ENCODE data around the gene LGALS3BP. TPM values are rescaled to one million over a fixed set of nuclear protein-coding genes. Genes with fewer than 3 reads are reported as not detected.

Gene LGALS3BP
- total RNA-seq, 1 donor from 2014 or later = 193 TPM

DNA sequence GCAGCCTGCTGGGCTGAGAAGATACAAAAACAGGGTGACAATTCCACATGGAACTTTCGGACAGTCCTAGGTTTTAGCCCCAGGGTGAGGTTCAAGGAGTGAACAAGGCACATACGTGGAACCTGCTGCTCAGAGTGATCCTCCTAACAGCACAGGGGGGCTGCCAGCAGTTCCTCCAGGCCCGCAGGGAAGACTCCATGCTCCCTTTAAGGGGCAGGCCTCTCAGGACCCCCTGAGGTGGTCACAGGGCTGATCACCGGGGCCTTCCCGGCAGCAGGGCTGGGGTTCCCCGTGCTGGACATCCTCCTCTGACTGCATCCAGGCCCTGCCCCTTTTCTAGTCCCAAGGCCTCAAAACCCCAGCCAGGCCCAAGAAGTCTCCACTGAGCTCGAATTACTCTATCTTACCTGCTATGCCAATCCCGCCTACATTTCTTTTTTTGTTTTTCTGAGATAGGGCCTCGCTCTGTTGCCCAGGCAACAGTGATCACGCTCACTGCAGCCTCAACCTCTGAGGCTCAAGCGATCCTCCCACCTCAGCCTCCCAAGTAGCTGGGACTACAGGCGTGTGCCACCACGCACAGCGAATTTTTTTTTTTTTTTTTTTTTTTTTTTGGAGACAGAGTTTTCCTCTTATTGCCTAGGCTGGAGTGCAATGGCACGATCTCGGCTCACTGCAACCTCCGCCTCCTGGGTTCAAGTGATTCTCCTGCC lies 19.5 kb upstream of the LGALS3BP start:
- ATAC-seq = no peak

DNA sequence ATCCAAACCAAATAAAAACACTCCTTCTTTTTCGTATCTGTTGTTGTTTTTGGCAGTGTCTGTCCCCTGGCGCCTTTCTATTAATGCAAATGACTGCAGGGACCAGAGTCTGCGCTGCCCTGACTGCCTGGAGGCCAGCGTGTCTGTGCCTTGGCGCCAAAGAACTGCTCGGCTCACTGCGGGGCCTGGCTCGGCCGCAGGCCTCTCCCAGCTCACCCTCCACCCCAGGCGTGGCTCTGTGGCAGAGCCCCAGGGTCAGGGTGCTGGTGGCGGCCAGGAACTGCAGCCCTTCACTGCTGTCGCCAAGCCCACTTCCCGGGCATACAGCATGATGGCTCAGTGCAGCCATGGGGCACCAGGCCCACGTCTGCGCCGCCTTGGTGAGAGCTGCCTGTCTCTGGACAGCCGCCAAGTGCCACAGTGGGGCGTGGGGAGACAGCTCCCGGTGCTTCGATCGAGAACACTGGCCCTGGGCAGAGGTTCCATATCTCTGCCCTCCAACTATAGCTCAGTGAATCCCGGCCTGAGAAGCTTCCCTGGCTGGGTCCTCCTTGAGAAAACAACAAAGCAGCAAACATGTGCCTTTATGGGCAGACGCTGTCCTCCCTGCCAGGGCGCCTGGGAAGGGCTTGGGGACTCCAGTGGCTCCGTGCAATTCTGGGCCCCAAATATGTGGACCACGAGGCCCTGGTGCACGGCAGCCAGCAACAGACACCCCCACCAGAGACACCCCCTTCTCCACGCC lies 18.8 kb upstream of the LGALS3BP start:
- peak; percentile 34 for ATAC-seq

DNA sequence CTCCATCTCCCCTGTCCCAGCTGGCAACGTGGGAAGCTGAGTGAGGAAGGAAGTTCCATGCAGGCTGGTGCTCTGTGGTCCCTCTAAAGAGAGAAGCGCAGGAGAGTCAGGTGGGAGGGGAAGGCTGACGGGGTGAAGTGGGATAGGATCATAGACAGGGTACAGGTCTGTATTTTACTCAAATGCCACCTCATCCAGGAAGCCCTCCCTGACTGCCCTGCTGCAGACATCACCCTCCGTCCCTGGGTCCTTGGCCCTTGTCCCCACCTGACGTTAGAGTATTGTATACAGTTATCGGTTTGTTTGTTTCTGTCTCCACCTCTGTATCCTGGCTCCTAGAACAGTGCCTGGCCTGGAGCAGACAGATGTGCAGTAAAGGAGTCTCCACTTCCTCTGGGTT lies 18.2 kb upstream of the LGALS3BP start:
- no peak for ATAC-seq

DNA sequence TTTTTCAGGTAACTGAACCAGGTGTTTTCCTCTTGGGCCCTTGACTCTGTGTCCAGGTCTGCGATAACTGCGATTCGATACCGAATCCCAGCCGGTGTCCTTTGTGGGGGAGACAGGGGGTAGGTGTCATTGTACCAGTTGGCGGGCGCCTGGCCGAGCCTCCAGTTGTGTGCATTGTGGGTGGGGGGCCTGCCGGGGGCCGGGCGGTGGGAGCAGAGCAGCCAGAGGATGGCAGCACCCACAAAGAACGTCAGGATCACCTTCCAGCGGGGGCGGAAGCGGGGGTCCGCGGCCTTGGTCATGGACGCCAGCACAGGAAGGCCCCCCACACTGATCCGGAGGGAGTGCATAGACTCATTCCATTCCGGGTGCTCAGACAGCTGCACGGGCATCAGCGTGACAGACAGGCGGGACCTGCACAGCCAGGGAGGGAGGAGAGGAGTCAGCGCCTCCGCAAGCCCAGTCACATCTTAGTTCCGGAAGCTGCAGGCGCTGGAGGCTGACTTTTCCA lies 17.6 kb upstream of the LGALS3BP start:
- ATAC-seq = peak; percentile 62

DNA sequence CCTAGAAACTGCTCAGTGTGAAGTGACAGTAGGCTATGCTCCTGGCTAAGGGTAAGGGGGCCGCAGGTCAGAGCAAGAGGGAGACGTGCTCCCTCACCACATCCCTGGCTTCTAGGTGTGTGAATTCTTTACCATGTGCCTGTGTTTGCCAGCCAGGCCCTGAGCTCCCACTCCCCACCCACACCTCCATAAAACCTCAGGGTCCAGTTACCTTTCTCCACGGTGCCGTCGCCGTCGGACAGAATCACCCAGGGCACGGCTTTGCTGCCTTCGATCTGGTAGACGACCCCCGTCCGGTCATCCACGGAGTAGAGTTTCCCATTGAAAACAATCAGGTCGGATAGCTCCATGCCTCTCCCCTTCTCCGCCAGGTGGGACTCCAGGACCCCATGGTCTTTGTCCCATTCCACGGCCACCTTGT lies 17.1 kb upstream of the LGALS3BP start:
- no peak for ATAC-seq

DNA sequence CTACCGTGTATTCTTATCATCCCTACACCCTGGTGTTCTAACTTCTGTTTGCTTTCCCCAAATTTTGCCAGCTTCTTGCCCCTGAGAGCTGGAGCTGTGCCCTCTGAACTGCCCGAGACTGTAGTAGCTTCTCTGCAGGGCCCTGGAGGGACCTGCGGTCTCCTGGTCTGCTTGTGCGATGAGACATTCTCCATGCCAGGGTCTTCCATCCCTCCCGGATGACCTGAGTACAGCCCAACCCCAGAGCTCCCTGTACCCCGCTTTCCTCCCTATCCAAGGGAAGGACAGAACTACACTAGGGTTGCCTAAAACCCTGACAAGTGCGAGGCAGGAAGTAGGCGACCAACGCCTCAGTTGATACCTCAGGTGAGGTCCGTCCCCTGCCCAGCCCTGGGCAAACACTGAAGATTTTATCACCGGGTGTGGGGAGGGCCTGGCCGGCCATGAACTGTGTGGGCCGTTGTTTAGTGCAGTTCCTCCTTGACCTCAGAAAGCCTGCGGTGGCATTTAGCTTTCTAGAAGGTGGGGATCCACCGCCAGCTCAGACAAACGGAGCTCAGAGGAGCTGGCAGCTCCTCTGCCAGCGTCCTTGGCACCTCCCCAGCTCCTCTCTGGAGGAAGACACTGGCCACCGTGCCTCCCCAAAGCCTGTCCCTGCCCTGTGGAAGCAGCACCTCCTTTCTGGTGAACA lies 16.2 kb upstream of the LGALS3BP start:
- peak; percentile 58 for ATAC-seq

DNA sequence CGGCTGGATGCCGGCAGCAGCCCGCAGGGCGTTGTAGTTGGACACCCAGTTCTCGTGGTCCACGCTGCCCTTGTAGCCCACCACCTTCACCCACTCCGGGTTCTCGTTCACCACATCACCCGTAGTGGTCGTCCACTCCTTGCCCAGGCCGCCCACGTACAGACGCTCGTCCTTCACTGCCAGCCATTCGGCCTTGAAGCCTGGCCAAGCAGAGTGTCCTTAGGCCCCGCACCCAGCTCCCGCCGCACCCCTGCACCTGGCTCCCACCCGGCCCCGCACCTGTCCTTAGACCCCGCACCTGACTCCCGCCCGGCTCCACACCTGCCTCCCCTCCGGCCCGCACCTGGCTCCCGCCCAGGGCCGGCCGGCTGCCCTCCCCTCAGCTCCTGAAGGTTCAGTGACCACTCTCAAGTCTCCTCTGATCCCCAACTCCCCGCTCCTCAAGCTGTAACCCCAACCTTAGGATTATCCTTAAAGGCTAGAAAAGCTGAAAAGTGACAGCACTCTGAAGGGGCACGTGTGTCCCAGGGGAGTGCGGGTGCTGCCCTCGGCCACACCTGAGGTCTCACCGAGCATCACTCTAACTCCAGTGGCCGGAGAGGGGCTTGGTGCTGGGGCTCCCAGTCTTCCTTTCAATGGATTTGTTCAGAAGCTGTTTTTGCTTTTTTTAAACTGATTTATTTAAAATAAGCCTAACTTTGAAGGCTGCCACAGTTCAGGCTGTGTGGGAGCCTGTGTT lies 15.5 kb upstream of the LGALS3BP start:
- ATAC-seq = no peak

DNA sequence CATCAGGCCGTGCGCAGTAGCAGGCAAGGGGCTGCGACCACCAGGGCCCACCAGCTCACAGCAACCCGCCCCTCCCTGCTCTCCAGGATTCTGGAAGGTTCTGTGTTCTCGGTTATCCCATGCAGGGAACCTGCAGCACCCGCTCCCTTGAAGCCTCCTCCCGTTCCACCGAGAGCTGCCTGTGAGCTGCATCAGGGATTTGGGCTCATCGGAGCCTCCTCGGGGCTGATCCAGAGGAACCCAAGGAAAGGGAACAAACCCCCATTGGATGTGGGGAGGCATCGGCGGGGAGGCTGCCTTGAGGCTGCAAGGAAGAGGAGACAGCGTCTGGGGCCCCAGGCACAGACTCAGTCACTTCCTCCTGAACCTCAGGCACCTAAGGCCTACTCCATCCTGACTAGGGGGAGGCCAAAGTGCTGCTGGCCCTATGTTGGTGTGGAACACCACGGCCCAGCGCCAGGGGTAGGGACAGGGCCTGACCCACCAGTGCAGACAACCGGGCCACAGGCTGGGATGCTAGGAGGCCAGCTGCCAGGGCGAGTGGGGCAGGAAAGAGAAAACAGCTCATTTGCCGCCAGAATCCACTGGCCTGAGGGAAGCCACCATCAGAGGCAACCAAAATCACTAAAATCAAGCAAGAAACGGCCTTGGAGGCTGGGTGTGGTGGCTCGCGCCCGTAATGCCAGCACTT lies 14.4 kb upstream of the LGALS3BP start:
- no peak for ATAC-seq

DNA sequence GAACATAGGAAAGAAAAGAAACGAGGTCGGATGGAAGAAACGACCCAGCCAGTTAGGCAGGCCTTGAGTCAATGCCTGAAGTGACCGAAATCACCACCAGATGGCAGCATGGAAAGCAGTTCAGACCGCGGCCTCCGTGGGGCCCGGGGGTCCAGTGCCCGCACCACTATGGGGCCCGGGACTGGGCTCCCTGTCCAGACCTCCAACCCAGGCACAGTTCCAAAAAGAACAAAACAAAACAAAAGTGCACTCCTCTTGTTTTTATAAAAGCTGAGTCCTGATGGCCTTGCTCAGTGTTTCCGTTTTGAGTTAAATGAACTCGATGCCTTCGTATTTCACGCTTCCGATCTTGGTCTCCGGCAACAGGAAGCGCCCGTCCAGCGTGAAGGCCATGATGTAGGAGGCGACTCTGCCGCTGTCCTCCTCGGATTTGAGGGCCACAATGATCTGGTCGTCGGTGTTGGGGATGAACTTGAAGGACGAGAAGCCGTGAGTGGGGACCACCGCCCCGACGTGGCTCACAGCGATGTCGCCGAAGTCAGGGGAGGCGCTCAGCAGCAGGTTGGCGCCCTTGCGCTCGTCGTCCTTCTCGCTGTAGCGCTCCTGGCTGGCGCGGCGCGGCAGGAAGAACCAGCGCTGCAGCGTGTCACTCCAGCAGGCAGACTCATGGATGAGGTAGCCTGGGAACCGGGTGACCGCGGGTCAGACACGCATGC lies 13.7 kb upstream of the LGALS3BP start:
- ATAC-seq = no peak

DNA sequence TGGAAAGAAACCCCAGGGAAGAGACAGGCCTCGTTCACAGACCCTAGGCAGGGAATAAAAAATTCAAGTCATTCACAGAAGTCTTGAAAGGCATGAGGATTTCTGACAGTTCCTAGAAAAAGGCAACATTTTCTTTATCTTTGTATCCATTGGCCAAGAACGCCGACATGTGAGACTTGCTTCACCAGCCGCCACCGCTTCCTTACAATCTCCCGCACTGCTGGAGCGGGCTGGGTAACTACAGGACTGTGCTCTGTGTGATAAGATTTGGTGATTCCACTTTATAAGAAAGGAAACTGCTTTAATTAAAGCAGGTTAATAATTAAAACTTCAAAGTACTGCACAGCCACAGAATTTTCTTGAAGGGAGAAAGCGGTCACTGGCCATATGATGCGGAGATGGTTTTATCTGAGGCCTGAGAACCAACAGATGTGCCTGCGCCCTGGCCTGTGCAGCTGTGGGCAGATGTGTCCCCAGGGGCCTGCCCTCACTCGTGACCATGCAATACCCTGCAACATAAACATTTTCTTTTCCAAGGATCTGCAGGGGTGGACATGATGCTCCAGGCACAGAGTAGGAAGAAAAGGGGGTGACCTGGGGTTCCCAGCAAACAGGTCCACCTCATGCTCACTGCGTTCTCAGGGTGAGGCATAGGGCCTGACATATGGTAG lies 13.0 kb upstream of the LGALS3BP start:
- ATAC-seq = no peak

DNA sequence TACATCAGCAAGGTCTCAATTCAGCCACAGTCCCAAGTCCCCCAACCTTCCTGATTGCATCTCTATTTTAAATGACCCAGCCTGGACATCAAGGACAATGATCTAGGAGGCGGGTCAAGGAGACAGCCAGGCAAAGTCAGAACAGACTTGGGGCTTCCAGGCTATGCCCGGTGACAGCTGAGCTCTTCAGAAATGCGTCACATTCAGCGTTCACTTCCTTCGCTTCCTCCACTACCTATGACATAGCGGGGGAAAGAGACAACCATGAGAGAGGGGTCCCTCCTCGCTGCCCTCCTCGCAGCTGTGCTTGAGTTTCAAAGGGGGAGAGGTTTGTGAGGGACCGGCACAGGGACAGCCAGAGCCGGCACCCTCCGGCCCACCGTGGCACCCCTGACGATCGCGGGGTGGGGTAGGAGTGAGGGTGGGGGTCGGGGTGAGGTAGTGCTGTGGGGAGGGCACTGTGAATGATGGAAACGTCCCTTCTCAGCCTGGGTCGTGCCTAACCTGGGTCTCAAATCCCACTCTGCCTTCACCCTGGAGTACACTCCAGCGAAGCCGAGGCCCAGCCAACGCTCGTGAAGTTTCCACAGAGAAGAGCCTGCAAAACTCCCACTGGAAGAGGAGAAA lies 12.3 kb upstream of the LGALS3BP start:
- ATAC-seq = no peak

DNA sequence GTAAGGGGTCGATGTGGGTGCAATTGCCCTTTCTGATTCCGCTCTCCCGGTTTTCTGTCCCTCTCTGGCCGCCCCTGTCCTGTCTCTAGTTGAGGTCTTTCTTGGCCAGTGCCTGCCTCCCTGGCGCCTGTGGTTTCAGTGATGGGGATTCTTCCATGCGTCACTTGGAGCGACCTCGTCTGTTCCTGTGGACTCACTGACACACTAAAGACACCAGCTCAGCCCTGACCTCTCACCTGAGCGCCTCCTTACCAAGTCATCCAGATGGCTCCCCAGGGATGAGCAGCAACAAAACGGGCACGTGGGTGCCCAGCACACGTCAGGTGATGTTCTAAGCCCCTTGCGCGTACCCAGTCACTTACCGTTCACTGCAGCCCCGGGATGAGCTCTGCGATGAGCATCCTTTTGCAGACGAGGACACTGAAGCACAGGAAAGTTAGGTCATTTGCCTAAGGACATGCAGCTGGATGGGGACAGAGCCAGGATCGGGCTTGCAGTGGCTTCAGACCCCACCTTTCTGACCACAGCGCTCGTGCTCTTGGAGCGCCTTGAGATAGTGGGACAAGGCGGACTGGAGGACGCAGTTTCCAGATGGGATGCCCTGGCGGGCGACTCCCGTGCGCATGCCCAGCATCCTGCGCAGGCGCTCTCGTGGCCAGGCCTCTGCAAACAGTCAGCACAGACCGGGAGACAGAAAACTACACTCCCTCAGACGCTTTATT lies 11.5 kb upstream of the LGALS3BP start:
- ATAC-seq = no peak

DNA sequence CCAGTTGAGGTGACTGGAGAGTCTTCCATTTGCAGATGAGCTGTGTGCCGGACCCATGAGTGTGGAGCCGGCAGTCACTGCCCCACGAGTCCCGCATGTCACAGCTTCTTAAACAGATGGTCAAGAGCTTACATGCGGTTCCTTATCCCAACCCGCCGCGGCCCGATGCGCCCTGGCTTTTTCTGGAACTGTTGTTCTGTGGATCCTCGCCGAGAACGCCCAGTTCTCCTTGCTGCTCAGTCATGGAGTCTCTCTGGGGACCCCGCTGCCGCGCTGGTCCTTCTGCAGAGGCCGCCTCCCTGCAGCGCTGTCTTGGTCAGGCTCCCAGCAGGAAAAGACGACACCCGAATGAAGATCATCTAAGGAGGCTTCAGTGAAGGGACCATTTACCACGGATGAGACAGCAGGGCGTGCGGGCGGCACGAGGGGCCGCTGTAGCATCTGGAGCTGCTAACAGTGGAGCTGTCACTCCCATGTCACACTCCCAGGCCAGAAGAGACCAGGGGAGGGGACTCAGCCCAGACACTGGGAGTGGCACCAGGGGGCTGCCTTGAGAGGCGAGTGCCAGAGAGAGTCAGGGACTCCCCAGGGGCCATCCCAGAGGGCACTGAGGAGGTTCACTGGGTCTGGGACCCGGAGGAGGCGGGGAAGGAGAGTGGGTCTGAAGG lies 10.8 kb upstream of the LGALS3BP start:
- ATAC-seq = no peak

DNA sequence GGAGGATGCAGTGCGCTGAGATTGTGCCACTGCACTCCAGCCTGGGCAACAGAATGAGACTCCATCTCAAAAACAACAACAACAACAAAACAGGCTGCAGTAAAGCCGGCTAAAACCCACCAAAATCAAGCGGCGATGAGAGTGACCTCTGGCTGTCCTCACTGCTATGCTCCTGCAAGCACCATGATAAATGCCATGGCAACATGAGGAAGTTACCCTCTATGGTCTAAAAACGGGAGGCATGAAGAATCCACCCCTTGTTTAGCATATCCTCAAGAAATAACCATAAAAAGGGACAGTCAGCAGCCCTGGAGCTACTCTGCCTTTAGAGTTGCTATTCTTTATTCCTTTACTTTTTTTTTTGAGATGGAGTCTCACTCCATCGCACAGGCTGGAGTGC lies 8.4 kb upstream of the LGALS3BP start:
- ATAC-seq = no peak

DNA sequence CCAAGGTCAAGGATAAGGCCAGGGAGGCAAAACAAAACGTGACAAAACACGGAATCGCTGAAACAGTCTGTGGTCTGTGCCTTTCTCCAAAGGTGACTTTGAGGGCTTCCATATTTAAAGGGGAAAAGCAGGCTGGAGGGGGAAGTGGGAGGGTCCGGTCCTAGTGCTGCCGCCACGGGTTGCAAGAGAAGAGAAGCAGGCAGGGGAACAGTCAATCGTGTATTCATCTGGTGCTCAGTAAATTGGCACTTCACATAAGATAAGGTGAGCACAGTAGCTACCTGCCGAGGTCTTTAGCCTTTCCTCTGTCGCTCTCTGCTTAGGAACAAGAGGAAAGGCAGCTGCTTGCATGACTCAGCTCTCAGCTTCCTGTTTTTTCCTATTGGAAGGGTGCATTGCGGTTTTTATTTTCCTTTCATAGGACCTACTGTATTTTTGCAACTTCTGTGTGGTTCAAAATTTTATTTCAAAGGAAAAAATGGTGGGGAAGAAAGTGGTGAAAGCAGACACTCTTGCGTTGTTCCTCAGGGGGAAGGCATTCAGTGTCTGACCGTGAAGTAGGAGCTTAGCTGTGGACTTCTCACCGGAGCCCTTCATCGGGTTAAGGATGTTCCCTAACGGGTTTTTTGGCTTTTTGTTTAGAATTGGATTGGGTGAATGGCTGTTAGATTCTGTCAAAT lies 7.1 kb upstream of the LGALS3BP start:
- peak; percentile 53 for ATAC-seq

DNA sequence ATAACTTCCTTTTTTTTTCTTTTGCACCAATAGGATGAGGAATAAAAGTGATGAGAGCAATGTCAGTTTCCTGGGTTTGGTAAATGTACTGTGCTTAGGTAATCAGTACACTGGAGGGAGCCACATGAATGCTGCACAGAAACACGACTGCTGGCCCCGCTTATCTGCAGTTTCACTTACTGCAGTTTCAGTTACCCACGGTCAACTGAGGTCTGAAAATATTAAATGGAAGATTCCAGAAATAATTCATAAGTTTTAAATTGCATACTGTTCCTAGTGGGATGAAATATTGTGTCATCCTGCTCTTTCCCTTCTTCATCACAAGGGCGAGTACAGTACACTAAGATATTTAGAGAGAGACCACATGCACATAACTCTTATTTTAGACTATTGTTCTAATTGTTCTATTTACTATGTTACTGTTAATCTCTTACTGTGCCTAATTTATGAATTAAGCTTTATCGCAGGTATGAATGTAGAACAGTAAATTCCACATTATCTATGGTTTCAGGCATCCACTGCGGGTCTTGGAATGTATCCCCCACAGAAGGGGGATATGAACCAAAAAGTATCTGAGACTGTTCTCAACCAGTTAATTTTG lies 6.4 kb upstream of the LGALS3BP start:
- ATAC-seq = peak; percentile 46

DNA sequence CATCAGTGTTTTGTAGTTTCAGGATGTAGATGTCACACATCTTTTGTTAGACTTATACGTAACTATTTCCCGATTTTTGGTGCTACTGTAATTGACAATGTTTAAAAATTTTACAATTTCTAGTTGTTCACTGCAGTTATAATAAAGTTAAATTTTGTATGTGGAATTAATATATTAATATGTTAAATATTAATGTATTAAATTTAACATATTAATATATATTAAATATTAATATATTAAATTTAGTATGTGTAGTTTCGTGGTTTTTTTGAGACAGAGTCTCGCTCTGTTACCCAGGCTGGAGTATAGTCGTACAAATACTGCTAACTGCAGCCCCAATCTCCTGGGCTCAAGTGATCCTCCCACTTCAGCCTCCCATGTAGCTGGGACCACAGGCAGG lies 5.7 kb upstream of the LGALS3BP start:
- ATAC-seq = no peak
